Amniotic stem cell (primary cell): ENCODE measurements around the gene NUMB.
A peak's percentile ranks its signal among the peaks of the same experiment; 100 is the strongest.

Source experiments
- DNase-seq: peaks from one replicate; lab custom pipeline; 2025; lab: John Stamatoyannopoulos, UW

NUMB gene

DNA sequence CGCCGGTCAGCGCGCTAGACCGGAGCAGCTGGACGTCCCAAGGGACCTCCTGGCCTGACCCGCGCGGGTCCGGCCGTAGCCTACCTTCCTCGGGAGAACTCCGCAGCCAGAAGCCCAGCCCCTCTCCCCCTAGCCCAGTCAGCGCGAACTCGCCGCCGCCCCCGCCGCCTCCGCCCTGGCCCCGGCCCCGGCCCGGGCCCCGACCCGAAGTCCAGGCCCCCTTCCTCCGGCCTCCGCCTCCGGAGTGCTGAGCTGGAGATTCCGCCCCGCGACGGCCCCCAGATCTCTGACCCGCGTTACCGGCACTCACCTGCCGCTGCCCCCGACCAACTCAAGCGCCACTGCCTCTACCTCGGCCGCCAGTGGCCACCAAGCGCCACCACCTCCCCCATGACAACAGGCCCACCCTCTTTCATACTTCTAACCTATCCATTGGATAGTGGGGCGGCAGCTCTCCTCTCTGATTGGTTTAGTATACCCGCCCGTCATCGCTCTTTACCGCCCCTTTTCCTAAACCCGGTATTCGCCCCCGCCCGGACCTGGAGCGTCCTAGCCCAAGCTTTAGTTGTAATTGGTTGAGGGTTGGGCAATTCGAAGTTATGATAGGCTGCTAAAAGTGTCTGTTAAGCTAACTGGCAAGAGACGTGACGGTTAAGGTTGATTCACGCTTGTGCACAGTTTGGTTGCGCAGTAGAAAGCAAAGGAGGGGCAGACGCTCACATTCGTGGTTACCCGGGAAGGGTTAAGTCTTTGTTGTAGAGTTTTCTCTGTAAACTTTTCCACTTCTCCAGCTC is at the start of gene NUMB:
TSS of gene NUMB (minus strand) at position 364 of the 794 bp plus-strand sequence. CDS start 102,795 bp downstream, outside the sequence.
- DNase-seq: peak; percentile 99

DNA sequence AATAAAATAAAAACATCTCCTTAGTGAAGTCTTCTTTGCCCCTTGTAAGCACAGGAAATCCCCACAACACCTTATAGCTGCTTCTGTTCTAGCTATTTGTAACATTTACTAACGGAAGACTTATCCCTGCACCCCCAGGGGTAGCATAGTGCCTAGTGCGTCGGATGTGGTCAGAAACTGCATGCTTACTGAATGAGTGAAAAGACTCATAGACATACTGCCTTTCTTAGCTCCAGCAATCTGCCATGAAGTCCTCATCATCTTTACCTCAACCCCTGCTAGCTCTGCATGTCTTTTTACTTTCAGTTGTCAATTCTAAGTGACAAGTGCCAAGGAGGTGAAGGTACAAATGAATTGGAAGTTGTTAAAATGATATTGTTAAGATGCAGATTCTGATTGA is 45.3 kb upstream of the NUMB start:
- DNase-seq: no peak

DNA sequence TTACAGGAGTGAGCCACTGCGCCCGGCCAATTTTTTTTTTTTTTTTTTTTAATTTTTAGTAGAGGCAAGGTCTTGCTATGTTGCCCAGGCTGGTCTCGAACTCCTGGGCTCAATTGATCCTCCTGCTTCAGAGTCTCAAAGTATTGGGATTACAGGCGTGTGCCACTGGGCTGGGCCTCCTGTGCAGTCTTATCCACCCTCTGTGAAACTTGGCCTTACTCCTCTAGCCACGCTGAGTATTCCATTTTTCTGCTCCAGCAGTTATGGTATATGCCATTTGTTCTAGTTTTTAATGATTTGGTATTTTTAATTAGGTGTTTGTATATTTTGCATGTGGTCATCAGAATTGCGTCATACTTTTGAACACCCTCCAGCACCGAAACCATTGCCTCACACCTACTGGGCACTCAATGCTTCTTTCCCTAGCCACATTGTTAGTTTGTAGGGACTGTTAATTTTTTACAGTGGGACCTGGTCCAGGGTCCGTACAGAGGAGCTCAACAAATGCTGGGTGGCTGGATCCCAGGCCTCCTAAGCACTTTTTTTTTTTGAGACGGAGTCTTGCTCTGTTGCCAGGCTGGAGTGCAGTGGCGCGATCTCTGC is 43.8 kb upstream of the NUMB start:
- no peak for DNase-seq

DNA sequence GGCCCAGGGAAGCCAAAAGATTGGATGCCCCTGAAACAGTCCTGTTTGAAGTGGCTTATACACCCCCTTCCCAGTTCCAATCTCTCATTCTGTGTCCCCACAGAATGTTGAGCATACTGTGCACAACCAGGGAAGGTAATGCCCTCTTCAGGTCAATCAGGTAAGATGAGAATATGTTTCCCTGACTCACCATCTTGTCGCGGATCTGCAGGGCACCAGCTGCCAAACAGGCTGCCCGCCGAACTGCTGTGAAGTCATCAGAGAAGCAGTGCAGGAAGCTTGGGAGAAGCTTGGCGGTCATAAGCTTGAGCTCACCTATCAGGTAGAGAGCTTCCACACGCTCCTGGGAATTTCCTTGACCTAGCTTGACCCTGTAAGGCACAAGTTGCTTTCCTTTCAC is 42.0 kb upstream of the NUMB start:
- no peak for DNase-seq

DNA sequence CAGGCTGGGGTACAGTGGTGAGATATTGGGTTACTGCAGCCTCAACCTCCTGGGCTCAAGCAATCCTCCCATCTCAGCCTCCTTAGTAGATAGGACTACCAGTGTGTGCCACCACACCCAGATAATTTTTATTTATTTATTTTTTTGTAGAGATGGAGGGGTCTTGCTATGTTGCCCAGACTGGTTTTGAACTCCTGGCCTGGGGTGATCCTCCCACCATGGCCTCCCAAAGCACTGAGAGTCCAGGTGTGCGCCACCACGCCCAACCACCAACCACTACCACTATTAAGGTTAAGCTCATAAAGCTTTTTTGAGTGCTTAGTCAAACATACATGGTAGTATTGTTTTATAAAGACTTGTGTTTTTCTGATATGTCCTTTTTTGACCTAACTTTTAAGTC is 36.2 kb upstream of the NUMB start:
- no peak for DNase-seq

DNA sequence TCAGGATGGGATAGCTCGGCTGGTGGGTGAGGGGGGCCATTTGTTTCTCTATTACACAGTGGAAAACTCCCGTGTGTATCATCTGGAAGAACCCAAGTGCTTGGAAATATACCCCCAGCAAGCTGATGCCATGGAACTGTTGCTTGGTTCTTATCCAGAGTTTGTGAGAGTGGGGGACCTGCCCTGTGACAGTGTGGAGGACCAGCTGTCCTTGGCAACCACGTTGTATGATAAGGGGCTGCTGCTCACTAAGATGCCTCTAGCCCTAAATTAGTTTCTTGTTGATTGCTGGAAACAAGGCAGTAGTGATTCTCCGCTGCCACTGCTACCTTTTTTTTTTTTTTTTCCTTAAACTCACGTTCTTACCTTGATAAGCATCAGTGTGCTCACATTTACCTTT is 34.3 kb upstream of the NUMB start:
- DNase-seq: no peak

DNA sequence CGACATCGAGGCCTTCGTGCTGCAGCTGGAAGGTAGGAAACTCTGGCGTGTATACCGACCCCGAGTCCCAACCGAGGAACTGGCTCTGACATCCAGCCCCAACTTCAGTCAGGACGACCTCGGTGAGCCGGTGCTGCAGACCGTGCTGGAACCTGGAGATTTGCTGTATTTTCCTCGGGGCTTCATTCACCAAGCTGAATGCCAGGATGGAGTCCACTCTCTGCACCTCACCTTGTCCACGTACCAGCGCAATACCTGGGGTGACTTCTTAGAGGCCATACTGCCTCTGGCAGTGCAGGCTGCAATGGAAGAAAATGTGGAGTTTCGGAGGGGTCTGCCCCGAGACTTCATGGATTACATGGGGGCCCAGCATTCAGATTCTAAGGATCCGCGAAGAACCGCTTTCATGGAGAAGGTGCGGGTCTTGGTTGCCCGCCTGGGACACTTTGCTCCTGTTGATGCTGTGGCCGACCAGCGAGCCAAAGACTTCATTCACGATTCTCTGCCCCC is 33.8 kb upstream of the NUMB start:
- DNase-seq: no peak

DNA sequence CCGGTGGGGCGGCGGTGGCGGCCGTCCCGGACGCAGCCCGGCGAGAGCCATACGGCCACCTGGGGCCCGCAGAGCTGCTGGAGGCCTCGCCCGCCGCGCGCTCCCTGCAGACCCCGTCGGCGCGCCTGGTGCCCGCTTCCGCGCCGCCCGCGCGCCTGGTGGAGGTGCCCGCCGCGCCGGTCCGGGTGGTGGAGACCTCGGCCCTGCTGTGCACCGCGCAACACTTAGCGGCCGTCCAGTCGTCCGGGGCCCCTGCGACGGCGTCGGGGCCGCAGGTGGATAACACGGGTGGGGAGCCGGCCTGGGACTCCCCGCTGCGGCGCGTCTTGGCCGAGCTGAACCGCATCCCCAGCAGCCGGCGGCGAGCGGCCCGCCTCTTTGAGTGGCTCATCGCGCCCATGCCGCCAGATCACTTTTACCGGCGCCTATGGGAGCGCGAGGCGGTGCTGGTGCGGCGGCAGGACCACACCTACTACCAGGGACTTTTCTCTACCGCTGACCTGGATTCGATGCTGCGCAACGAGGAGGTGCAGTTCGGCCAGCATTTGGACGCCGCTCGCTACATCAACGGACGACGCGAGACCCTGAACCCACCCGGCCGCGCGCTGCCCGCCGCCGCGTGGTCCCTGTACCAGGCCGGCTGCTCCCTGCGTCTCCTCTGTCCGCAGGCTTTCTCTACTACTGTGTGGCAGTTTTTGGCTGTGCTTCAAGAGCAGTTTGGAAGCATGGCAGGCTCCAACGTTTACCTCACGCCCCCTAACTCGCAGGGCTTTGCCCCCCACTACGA is 33.1 kb upstream of the NUMB start:
- DNase-seq: no peak

DNA sequence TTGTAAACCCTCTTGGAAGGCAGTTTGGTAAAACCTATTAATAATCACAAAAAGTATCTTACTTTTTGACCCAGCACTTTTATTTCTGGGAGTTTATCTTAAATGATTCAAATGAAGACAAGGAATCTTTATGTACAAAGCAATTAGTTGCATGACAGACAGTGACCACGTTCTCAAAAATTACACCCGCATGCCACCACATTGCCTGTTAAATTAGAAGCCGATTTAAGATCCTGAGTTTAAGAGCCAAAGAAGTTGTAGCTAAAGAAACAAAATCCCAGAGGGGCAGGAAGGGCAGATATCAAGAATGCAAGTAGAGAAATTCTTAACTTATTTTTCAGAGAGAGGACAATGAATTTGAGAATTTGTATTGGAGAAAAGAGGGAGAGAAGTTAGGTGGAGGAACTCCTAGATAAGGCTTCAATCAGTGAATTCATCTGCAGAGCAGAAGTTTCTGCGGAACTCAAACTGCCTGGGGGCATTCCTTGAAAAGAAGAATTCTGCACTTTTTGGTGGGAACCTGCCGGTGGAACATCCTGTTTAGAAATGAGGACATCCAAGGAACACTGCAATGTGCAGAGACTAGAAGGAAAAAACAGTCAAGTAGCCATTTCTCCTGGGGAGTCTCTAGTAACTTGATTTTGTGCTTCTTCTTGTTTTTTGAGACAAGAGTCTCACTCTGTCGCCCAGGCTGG is 31.3 kb upstream of the NUMB start:
- no peak for DNase-seq

DNA sequence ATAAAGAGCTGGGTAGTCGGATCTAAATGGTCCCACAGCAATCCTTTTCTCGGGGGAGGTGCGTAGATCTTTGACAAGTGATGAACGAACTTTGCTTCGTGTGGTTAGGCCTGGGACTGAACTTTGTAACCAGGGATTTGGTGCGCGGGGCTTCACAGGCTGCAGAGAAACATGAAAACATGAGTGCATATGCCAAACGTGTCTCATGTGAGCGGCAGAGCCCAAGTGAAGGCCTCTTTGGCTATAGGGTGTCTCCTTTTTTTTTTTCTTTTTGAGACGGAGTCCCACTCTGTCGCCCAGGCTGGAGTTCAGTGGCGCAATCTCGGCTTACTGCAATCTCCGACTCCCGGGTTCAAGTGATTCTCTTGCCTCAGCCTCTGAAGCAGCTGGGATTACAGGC is 20.3 kb upstream of the NUMB start:
- DNase-seq: no peak

DNA sequence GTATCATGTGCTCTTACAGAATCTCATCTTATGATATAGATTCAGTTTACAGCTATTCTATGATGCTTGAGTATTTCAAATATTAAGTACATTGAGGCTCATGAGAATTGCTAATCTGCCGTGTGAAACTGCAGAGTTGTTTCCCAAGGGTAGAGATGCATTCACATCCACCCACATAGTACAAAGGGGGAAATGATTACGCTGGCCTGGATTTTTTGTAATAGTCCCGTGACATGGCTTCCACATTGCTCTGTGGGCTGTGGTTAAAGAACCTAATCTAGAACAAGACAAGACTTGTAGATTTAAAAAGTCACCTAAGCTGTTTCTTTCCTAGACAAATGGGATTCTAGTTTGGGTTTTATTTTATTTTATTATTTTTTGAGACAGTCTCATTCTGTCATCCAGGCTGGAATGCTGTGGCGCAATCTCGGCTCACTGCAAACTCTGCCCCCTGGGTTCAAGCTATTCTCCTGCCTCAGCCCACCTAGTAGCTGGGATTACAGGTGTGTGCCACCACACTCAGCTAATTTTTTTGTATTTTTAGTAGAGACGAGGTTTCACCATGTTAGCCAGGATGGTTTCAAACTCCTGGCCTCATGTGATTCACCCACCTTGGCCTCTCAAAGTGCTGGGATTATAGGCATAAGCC is 19.4 kb upstream of the NUMB start:
- DNase-seq: no peak

DNA sequence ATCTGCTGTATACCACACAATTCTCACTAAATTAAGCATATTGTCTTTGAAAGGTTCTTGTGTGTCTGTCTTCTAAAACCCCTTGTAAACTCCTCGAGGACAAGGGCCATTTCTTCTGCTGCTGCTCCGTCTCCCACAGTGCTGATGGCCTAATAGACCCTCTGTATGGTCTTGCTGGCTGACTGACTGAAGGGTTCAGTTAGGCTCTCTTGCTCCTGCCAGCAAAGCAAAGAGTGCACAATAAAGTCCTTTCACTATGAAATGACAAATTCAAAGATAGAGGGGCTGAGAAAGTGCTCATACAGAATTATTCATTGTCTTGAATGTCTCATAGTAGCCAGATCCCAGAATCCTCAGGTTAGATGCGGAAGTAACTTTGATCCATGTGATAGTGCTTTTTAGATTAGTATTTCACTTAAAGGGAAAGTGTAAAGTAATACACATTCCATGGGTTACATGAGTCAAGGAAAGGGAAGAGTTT is 18.1 kb upstream of the NUMB start:
- DNase-seq: no peak

DNA sequence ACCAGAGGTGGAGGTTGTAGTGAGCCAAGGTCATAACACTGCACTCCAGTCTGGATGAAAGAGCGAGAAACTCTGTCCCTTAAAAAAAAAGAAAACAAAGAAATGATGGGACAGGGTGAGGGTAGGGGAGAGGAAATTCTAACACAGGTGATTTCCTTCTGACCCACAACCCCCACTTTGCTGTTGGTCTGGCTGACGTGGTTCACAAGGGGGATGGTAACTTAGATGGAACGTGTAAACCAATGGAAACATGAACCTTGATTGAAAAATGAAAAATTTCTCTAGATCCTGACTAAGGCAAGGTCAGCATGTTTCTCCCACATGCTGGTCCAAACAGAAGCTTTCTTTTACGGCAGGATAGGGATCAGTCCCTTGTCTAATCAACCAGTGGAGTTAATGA is 16.6 kb upstream of the NUMB start:
- DNase-seq: no peak

DNA sequence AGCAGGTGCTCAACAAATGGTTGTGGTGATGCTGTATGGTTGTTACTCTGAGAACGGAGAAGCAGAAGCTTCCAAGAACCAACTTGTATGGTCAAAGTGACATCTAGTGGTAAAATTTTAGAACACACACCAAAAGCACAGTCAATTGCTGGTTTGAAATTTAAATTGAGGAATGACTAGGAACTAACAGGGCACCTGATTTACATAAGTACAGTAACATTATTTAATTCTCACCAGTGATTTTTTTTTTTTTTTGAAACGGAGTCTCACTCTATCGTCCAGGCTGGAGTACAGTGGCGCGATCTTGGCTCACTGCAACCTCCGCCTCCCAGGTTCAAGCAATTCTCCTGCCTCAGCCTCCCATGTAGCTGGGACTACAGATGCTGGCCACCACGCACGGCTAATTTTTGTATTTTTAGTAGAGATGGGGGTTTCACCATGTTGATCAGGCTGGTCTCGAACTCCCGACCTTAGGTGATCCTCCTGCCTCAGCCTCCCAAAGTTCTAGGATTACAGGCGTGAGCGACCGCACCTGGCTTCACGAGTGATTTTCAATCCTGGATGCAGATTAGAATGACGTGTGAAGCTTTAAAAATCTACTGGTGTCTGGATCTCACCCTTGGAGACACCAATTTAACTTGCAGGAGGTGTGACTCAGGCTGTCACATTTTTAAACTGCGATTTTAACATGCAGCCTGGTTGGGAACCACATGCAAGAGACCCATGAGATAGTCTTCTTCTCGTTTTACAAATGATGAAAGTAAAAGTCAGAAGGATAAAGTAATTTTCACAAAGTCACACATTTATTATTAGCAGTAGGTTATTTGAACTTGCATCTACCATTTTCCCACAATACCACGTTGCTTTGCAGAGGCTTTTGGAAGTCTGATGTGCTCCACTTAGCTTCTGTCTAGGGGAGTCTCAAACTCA is 14.1 kb upstream of the NUMB start:
- peak; percentile 46 for DNase-seq

DNA sequence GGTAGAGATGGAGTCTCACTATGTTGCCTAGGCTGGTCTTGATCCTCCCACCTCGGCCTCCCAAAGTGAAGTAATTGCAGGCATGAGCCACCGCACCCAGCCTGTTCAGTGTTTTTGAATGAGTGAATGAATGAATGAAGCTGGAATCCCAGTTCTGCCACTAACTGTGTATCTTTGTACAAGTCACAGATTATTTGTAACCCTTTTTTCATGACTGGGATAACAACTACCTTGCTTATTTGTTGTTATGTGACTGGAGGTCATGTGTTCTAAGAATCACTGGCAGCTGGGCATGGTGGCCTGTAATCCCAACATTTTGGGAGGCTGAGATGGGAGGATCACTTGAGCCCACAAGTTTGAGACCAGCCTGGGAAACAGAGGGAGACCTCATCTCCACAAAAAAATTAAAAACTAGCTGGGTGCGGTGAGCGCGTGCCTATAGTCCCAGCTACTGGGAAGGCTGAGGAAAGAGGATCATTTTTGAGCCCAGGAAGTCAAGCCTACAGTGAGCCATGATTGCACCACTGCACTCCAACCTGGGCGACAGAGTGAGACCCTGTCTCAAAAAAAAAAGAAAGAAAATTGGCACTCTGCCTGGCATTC is 13.3 kb upstream of the NUMB start:
- DNase-seq: no peak

DNA sequence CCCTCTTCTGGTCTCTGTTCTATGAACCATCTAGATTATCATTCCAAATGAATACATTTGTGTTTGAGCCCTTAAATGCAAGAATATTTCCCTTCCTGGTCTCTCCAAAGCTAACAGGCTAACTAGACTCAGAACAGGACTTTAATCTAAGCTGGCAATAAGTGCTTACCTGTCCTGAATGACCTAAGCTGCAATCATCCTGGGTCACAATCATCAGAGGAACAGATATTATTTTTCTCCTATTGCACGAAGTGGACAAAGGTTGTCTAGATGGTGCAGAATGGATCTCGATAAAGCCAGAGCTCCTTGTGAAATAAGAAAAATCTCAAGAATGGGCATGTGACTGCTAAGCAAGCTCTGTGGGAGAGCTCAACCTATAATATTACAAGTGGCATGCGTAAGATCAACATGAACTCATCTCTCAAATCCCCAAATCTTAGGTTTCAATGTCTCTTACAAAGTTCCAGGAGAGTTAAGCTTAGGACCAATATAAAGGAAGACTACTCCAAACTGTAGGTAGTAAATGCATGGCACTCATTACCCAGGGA is 10.6 kb upstream of the NUMB start:
- no peak for DNase-seq

DNA sequence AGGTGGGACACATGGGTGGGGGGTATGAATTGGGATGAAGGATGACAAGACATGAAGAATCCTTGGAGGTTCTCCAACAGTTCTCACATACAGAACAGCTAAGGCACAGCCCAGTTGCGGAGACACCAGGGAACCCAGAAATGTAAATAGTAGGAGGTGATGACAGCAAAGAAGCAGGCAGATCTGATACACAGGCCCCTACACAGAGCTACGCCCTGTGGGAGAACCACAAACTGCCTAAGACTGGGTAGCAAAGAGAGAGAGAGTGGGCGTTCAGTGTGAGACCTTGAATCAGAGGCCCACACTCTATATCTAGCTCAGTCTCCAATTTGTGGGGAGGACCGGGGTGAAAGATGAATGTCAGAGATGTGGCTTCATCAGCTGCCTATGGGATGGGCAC is 9.5 kb upstream of the NUMB start:
- no peak for DNase-seq

DNA sequence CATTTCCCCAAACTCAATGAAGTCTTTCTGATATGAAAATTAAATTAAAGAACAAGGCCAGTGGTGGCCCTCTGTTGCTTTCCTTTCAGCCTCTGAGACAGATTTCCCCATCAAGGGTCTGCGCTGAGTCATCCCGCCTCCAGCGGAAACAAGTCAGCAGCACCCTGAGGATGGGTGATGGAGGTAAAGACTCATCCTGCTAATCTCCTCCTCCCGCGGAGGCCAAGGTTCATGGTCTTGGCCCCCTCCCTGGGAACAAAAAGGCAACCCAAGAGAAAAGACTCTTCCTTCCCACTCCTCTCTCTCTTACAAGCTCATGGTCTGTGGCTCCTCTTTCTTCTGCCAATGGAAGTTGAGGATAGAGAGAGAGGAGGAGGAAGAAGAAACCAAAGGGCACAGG is 9.0 kb upstream of the NUMB start:
- no peak for DNase-seq

DNA sequence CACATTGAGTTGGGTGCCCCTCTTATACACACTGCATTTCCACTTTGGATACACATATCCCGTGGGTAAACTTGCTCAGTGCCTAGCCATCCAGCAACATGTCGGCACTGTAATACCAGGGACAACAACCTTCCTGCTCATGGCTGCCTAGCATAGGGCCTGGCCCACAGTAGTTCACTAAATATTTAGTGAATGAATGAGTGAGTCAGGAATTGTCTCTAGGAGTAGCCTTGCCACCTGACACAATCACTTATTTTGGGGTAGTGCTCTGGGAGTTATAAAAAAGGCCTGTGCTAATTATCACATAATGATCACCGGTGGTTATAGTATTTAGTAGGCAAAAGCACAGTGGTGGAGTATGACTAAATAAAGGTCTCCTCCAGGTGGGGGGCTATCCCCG is 8.5 kb upstream of the NUMB start:
- DNase-seq: no peak
